ENCODE results near the gene TOP1.

DNA sequence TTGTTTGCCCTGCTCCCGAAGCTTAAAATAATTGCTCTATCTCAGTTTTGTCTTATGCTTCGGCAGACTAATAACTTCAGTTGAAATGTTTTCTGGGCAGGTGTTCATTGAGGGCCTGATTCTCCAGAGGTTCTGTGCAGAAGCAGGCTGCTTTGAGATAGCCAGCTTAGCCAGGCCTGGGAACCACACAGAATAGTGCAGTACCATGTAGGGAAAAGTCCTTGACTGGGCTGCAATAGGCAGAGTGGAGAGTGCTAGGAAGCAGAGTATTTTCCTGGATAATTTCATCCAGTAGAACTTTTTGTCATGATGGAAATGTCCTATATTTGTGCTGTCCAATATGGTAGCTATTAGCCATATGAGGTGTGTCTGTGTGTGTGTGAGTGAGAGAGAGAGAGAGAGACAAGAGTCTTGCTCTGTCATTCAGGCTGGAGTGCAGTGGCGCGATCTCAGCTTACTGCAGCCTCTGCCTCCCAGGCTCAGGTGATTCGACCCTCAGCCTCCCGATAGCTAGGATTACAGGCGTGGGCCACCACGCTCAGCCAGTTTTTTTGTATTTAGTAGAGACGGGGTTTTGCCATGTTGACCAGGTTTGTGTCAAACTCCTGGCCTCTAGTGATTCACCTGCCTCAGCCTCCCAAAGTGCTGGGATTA, 15.9 kb downstream of the TOP1 start:
- TF ChIP-seq, protein P1, sequence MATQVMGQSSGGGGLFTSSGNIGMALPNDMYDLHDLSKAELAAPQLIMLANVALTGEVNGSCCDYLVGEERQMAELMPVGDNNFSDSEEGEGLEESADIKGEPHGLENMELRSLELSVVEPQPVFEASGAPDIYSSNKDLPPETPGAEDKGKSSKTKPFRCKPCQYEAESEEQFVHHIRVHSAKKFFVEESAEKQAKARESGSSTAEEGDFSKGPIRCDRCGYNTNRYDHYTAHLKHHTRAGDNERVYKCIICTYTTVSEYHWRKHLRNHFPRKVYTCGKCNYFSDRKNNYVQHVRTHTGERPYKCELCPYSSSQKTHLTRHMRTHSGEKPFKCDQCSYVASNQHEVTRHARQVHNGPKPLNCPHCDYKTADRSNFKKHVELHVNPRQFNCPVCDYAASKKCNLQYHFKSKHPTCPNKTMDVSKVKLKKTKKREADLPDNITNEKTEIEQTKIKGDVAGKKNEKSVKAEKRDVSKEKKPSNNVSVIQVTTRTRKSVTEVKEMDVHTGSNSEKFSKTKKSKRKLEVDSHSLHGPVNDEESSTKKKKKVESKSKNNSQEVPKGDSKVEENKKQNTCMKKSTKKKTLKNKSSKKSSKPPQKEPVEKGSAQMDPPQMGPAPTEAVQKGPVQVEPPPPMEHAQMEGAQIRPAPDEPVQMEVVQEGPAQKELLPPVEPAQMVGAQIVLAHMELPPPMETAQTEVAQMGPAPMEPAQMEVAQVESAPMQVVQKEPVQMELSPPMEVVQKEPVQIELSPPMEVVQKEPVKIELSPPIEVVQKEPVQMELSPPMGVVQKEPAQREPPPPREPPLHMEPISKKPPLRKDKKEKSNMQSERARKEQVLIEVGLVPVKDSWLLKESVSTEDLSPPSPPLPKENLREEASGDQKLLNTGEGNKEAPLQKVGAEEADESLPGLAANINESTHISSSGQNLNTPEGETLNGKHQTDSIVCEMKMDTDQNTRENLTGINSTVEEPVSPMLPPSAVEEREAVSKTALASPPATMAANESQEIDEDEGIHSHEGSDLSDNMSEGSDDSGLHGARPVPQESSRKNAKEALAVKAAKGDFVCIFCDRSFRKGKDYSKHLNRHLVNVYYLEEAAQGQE (IDR thresholded peaks at IDR 0.05): no peak
- no peak for TF ChIP-seq CBX2 (IDR thresholded peaks at IDR 0.05; ENCODE audit: borderline replicate concordance, low read depth)
- no peak for TF ChIP-seq CHD4 (IDR thresholded peaks at IDR 0.05; ENCODE audit: borderline replicate concordance)
- no peak for TF ChIP-seq EP300 (IDR thresholded peaks at IDR 0.05)
- TF ChIP-seq KDM5A (IDR thresholded peaks at IDR 0.05): no peak
- TF ChIP-seq RAD21 (conservative IDR thresholded peaks at IDR 0.05 in 1 of 2, IDR thresholded peaks at IDR 0.05 in 1 of 2): no peak
- no peak for TF ChIP-seq ZFP36 (IDR thresholded peaks at IDR 0.05; ENCODE audit: borderline replicate concordance, partially characterized antibody)
- TF ChIP-seq, protein P2, sequence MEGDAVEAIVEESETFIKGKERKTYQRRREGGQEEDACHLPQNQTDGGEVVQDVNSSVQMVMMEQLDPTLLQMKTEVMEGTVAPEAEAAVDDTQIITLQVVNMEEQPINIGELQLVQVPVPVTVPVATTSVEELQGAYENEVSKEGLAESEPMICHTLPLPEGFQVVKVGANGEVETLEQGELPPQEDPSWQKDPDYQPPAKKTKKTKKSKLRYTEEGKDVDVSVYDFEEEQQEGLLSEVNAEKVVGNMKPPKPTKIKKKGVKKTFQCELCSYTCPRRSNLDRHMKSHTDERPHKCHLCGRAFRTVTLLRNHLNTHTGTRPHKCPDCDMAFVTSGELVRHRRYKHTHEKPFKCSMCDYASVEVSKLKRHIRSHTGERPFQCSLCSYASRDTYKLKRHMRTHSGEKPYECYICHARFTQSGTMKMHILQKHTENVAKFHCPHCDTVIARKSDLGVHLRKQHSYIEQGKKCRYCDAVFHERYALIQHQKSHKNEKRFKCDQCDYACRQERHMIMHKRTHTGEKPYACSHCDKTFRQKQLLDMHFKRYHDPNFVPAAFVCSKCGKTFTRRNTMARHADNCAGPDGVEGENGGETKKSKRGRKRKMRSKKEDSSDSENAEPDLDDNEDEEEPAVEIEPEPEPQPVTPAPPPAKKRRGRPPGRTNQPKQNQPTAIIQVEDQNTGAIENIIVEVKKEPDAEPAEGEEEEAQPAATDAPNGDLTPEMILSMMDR (IDR thresholded peaks at IDR 0.05): no peak
- TF ChIP-seq CEBPB (IDR thresholded peaks at IDR 0.05): no peak
- TF ChIP-seq MYC (IDR thresholded peaks at IDR 0.05; ENCODE audit: borderline replicate concordance, low read length): no peak
- TF ChIP-seq, protein P3, sequence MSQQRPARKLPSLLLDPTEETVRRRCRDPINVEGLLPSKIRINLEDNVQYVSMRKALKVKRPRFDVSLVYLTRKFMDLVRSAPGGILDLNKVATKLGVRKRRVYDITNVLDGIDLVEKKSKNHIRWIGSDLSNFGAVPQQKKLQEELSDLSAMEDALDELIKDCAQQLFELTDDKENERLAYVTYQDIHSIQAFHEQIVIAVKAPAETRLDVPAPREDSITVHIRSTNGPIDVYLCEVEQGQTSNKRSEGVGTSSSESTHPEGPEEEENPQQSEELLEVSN (IDR thresholded peaks at IDR 0.05; ENCODE audit: borderline replicate concordance, low read depth): no peak

All from A549 (cell line).